Stimulated activated CD8-positive, alpha-beta memory T cell treated with anti-CD3 and anti-CD28 coated beads, Interleukin-7, amount 100 ng/mL, for 48 hours (primary cell): ENCODE measurements around the gene AURKAIP1.
"Not testable (repeated sequence)": the region's sequence is repeated elsewhere in the genome, so short reads cannot be mapped to it uniquely, and the experiment has no call there.

Source experiments
- DNase-seq, 2 donors: peaks; one replicate each; pipeline ENCODE4 v3.0.0-alpha.2; 2020; ENCODE audit warnings: low read depth in 1 of 2; ENCODE audit errors: extremely low read depth in 1 of 2

AURKAIP1 gene

GRCh38 chr1:1374929-1375662 is at the start of gene AURKAIP1:
TSS of gene AURKAIP1 (minus strand) at chr1:1375207. CDS start at chr1:1374756, 451 bp downstream.
- DNase-seq, result peak; percentile 92 to 95

GRCh38 chr1:1424707-1425106 is 49.7 kb upstream of the AURKAIP1 start:
- no peak for DNase-seq

GRCh38 chr1:1423245-1423597 is 48.2 kb upstream of the AURKAIP1 start:
- no peak for DNase-seq

GRCh38 chr1:1422465-1423244 is 47.6 kb upstream of the AURKAIP1 start:
- DNase-seq, result no peak

- DNase-seq, result no peak
Observed at GRCh38 chr1:1421907-1422464, 47.0 kb upstream of the AURKAIP1 start.

- no peak for DNase-seq
Observed at GRCh38 chr1:1421147-1421906, 46.3 kb upstream of the AURKAIP1 start, which contains the start of gene ANKRD65. TSS of gene ANKRD65 (minus strand) at chr1:1421276. CDS start at chr1:1421005, 271 bp downstream.

- DNase-seq, result no peak
Observed at GRCh38 chr1:1420654-1421141, 45.7 kb upstream of the AURKAIP1 start.

- DNase-seq, result no peak
Observed at GRCh38 chr1:1419813-1420653, 45.0 kb upstream of the AURKAIP1 start.

- DNase-seq, result no peak
Observed at GRCh38 chr1:1419363-1419812, 44.4 kb upstream of the AURKAIP1 start.

GRCh38 chr1:1418464-1419362 is 43.7 kb upstream of the AURKAIP1 start:
- DNase-seq, result no peak

GRCh38 chr1:1417825-1418463 is 42.9 kb upstream of the AURKAIP1 start:
- DNase-seq, result not testable (repeated sequence)

GRCh38 chr1:1417396-1417795 is 42.4 kb upstream of the AURKAIP1 start:
- not testable (repeated sequence) for DNase-seq

- DNase-seq, result no peak
Observed at GRCh38 chr1:1415751-1416150, 40.7 kb upstream of the AURKAIP1 start.

GRCh38 chr1:1412311-1412902 is 37.4 kb upstream of the AURKAIP1 start:
- not testable (repeated sequence) for DNase-seq

GRCh38 chr1:1411626-1412025 is 36.6 kb upstream of the AURKAIP1 start:
- DNase-seq, result no peak

GRCh38 chr1:1410238-1410637 is 35.2 kb upstream of the AURKAIP1 start:
- DNase-seq, result not testable (repeated sequence)

GRCh38 chr1:1407636-1408318 is 32.8 kb upstream of the AURKAIP1 start:
- DNase-seq, result no peak
